ENCODE results near the gene TST. TPM values are rescaled to one million over a fixed set of nuclear protein-coding genes. Genes with fewer than 3 reads are reported as not detected.

Gene TST
- polyA plus RNA-seq, 1 experiment, result 26.3 TPM

- CTCF ChIA-PET, result interaction anchor here (0.7 to 1.4 kb wide), 2 partner anchors 11 to 132 kb away, joined by 3 read pairs; no protein-coding TSS in a partner anchor
- H3K27me3 ChIP-seq (ENCODE audit: control insufficient read depth, insufficient read depth, low read length), result peaks cover 16% of the 10 kb centered on the region
- TF ChIP-seq CTCF (IDR thresholded peaks at IDR 0.05; ENCODE audit: low read depth, low read length), result no peak
- POLR2A ChIA-PET, result no interaction called here
- no peak overlapping the region for H3K4me3 ChIP-seq (ENCODE audit: low read depth, low read length)
- H3K27ac ChIP-seq (ENCODE audit: low read depth, low read length), result no peak overlapping the region
- DNase-seq (ENCODE audit: low read depth, low spot score), result no peak
- peaks cover 7% of the 10 kb centered on the region; the same call in 1 of the 2 replicates for H3K9me3 ChIP-seq (ENCODE audit: control insufficient read depth, insufficient read depth, low read length)
Observed at GRCh38 chr22:36988075-36988832, 31.0 kb downstream of the TST start.

GRCh38 chr22:36986242-36986821 lies 32.9 kb downstream of the TST start:
- peak; percentile 58 for TF ChIP-seq CTCF (IDR thresholded peaks at IDR 0.05; ENCODE audit: low read depth, low read length)
- Histone ChIP-seq H3K9me3 (ENCODE audit: control insufficient read depth, insufficient read depth, low read length) (peaks cover 7% of the 10 kb centered on the region; the same call in 1 of the 2 replicates), H3K4me3 (ENCODE audit: low read depth, low read length) (no peak overlapping the region), H3K27ac (ENCODE audit: low read depth, low read length) (no peak overlapping the region), H3K27me3 (ENCODE audit: control insufficient read depth, insufficient read depth, low read length) (peaks cover 15% of the 10 kb centered on the region)
- POLR2A ChIA-PET, result no interaction called here
- CTCF ChIA-PET, result no interaction called here
- no peak for DNase-seq (ENCODE audit: low read depth, low spot score)

GRCh38 chr22:36985211-36985889 lies 33.9 kb downstream of the TST start:
- Histone ChIP-seq H3K9me3 (ENCODE audit: control insufficient read depth, insufficient read depth, low read length) (peaks cover 7% of the 10 kb centered on the region; the same call in 1 of the 2 replicates), H3K27me3 (ENCODE audit: control insufficient read depth, insufficient read depth, low read length) (peaks cover 13% of the 10 kb centered on the region), H3K4me3 (ENCODE audit: low read depth, low read length) (no peak overlapping the region), H3K27ac (ENCODE audit: low read depth, low read length) (no peak overlapping the region)
- ChIA-PET CTCF (interaction anchor here (0.6 kb wide), 1 partner anchor 431 kb away, joined by 3 read pairs; no protein-coding TSS in a partner anchor), POLR2A (no interaction called here)
- TF ChIP-seq CTCF (IDR thresholded peaks at IDR 0.05; ENCODE audit: low read depth, low read length), result no peak
- DNase-seq (ENCODE audit: low read depth, low spot score), result no peak

- H3K4me3 ChIP-seq (ENCODE audit: low read depth, low read length), result no peak overlapping the region
- CTCF ChIA-PET, result interaction anchor here (1.6 kb wide), 1 partner anchor 126 kb away, joined by 5 read pairs; no protein-coding TSS in a partner anchor
- H3K27me3 ChIP-seq (ENCODE audit: control insufficient read depth, insufficient read depth, low read length), result peaks cover 8% of the 10 kb centered on the region
- H3K9me3 ChIP-seq (ENCODE audit: control insufficient read depth, insufficient read depth, low read length), result peaks cover 7% of the 10 kb centered on the region
- TF ChIP-seq CTCF (IDR thresholded peaks at IDR 0.05; ENCODE audit: low read depth, low read length), result no peak
- POLR2A ChIA-PET, result interaction anchor here (0.6 kb wide), 1 partner anchor 436 kb away, joined by 9 read pairs; no protein-coding TSS in a partner anchor
- DNase-seq (ENCODE audit: low read depth, low spot score), result no peak
- no peak overlapping the region for H3K27ac ChIP-seq (ENCODE audit: low read depth, low read length)
Observed at GRCh38 chr22:36982136-36982535, 37.1 kb downstream of the TST start.

Measured in AG04450 (cell line).